ENCODE results near the gene UST. TPM values are rescaled to one million over a fixed set of nuclear protein-coding genes. Genes with fewer than 3 reads are reported as not detected.

UST gene
- total RNA-seq, 2 experiments from 2014 or later = 1.4 to 4.1 TPM

DNA sequence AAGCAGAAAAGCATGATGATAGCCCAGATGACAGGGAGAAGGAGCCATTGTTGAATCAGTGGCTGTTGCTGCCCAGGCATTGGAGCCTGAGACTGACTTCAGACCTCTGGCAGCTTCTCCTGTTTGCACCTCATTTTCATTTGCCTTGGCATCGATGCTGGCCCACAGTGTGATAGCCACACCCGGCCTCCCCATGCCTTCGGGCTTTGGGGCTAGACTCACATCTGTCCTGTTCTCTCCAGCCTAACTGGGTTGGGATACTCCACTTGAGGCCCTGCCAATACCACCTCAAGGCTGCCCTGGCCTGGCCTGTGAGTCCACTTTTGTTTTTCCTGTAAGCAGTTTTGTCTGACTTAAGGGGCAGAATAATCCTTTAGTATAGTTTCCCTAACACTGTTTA is 140.4 kb downstream of the UST start:
- no peaks in the 10 kb centered on the region for H3K4me1 ChIP-seq (ENCODE audit: insufficient read depth, low read length, poor library complexity, severe bottlenecking)
- no peak for TF ChIP-seq EZH2phosphoT487 (IDR thresholded peaks at IDR 0.05; ENCODE audit: borderline replicate concordance, low read depth, low read length)
- TF ChIP-seq, protein P1, sequence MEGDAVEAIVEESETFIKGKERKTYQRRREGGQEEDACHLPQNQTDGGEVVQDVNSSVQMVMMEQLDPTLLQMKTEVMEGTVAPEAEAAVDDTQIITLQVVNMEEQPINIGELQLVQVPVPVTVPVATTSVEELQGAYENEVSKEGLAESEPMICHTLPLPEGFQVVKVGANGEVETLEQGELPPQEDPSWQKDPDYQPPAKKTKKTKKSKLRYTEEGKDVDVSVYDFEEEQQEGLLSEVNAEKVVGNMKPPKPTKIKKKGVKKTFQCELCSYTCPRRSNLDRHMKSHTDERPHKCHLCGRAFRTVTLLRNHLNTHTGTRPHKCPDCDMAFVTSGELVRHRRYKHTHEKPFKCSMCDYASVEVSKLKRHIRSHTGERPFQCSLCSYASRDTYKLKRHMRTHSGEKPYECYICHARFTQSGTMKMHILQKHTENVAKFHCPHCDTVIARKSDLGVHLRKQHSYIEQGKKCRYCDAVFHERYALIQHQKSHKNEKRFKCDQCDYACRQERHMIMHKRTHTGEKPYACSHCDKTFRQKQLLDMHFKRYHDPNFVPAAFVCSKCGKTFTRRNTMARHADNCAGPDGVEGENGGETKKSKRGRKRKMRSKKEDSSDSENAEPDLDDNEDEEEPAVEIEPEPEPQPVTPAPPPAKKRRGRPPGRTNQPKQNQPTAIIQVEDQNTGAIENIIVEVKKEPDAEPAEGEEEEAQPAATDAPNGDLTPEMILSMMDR (conservative IDR thresholded peaks at IDR 0.05; ENCODE audit: low read length) = no peak
- DNase-seq (ENCODE audit: low spot score) = no peak
- H3K79me2 ChIP-seq (ENCODE audit: insufficient read depth, low read depth, low read length) = no peaks in the 10 kb centered on the region
- H3K36me3 ChIP-seq (ENCODE audit: insufficient read depth, low read length) = no peaks in the 10 kb centered on the region
- no peak overlapping the region for H2AFZ ChIP-seq (ENCODE audit: low read length)
- H3K9me3 ChIP-seq (ENCODE audit: low read length) = no peaks in the 10 kb centered on the region
- no peak overlapping the region for H3K27ac ChIP-seq (ENCODE audit: low read depth, low read length, poor library complexity, severe bottlenecking)
- no peaks in the 10 kb centered on the region for H4K20me1 ChIP-seq (ENCODE audit: insufficient read depth, low read length)
- H3K9me2 ChIP-seq (ENCODE audit: insufficient read depth, low read length) = no peaks in the 10 kb centered on the region
- H3K4me2 ChIP-seq (ENCODE audit: low read length) = no peak overlapping the region
- H3K4me3 ChIP-seq (ENCODE audit: low read depth, low read length, poor library complexity, severe bottlenecking) = no peak overlapping the region
- intact Hi-C loops (cut with micrococcal nuclease; ENCODE audit: unreplicated experiment) = no loop called here
- no TSS peak for BruUV-seq (replicated peaks)
- ChIA-PET POLR2A (no interaction called here), CTCF (ENCODE audit: unreplicated experiment) (no interaction called here)

DNA sequence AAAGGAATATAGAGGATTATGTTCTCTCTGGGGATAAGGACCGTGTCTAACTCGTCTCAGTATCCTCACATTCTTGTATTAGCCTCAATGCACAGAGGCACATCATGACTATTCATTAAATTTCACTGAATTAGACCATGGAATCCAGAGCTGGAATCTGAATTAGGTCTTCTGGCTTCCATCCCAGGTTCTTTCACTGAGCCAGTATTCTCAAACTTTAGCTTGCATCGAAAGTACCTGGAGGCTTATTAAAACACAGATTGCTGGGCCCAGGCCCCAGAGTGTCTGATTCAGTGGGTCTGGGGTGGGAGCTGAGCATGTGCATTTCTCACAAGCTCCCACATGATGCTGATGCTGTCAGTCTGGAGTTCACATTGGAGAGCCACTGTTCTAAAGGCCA is 142.0 kb downstream of the UST start:
- ChIA-PET CTCF (ENCODE audit: unreplicated experiment) (no interaction called here), POLR2A (no interaction called here)
- Histone ChIP-seq H3K36me3 (ENCODE audit: insufficient read depth, low read length) (no peaks in the 10 kb centered on the region), H3K4me2 (ENCODE audit: low read length) (no peak overlapping the region), H3K4me1 (ENCODE audit: insufficient read depth, low read length, poor library complexity, severe bottlenecking) (no peaks in the 10 kb centered on the region), H3K27ac (ENCODE audit: low read depth, low read length, poor library complexity, severe bottlenecking) (no peak overlapping the region), H3K9me2 (ENCODE audit: insufficient read depth, low read length) (no peaks in the 10 kb centered on the region), H4K20me1 (ENCODE audit: insufficient read depth, low read length) (no peaks in the 10 kb centered on the region), H2AFZ (ENCODE audit: low read length) (no peak overlapping the region), H3K4me3 (ENCODE audit: low read depth, low read length, poor library complexity, severe bottlenecking) (no peak overlapping the region), H3K79me2 (ENCODE audit: insufficient read depth, low read depth, low read length) (no peaks in the 10 kb centered on the region), H3K9me3 (ENCODE audit: low read length) (no peaks in the 10 kb centered on the region)
- intact Hi-C loops (cut with micrococcal nuclease; ENCODE audit: unreplicated experiment) = no loop called here
- no peak for TF ChIP-seq EZH2phosphoT487 (IDR thresholded peaks at IDR 0.05; ENCODE audit: borderline replicate concordance, low read depth, low read length)
- TF ChIP-seq, protein P1 (conservative IDR thresholded peaks at IDR 0.05; ENCODE audit: low read length) = no peak
- no peak for DNase-seq (ENCODE audit: low spot score)
- BruUV-seq (replicated peaks) = no TSS peak

DNA sequence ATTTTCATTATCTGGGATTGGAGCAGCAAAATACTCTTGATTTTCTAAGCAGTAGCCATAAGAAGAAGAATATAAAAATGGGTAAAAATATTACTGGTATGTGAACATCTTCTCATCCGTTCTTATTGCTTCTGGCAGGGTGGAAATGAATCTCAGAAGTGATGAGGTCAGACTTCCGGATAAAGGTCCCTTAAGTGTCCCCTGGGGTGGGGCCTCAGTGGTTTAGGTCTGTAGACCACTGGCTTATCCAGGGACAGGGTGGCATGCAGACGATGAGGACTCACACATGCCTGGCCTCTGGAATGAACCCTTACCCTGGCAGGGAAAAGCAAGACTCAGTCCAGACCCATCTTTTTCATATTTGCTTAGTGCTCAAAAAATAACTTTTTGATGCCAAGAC is 143.3 kb downstream of the UST start:
- intact Hi-C loops (cut with micrococcal nuclease; ENCODE audit: unreplicated experiment) = no loop called here
- Histone ChIP-seq H3K4me2 (ENCODE audit: low read length) (no peak overlapping the region), H3K4me1 (ENCODE audit: insufficient read depth, low read length, poor library complexity, severe bottlenecking) (no peaks in the 10 kb centered on the region), H3K36me3 (ENCODE audit: insufficient read depth, low read length) (no peaks in the 10 kb centered on the region), H3K27ac (ENCODE audit: low read depth, low read length, poor library complexity, severe bottlenecking) (no peak overlapping the region), H3K9me2 (ENCODE audit: insufficient read depth, low read length) (no peaks in the 10 kb centered on the region), H3K9me3 (ENCODE audit: low read length) (no peaks in the 10 kb centered on the region), H4K20me1 (ENCODE audit: insufficient read depth, low read length) (no peaks in the 10 kb centered on the region), H2AFZ (ENCODE audit: low read length) (no peak overlapping the region), H3K79me2 (ENCODE audit: insufficient read depth, low read depth, low read length) (no peaks in the 10 kb centered on the region), H3K4me3 (ENCODE audit: low read depth, low read length, poor library complexity, severe bottlenecking) (no peak overlapping the region)
- no peak for TF ChIP-seq EZH2phosphoT487 (IDR thresholded peaks at IDR 0.05; ENCODE audit: borderline replicate concordance, low read depth, low read length)
- TF ChIP-seq, protein P1 (conservative IDR thresholded peaks at IDR 0.05; ENCODE audit: low read length) = no peak
- no TSS peak for BruUV-seq (replicated peaks)
- CTCF ChIA-PET (ENCODE audit: unreplicated experiment) = interaction anchor here (0.6 kb wide), 1 partner anchor 1314 kb away, joined by 8 read pairs; no protein-coding TSS in a partner anchor
- POLR2A ChIA-PET = no interaction called here
- no peak for DNase-seq (ENCODE audit: low spot score)

All from OCI-LY7 (cell line).